Skeletal muscle tissue (tissue), 4 donors: ENCODE data around the gene PDGFRA. TPM values are rescaled to one million over a fixed set of nuclear protein-coding genes. Genes with fewer than 3 reads are reported as not detected.

Experiments used
- H3K27ac ChIP-seq: one replicate; pipeline ENCODE4 v1.7.0; 2013; ENCODE audit warnings: mild to moderate bottlenecking, low read depth, low read length, inconsistent platforms
- H3K27me3 ChIP-seq, 3 donors: one replicate each; pipeline ENCODE4 v1.7.0; 2013; ENCODE audit warnings: low read length in 3 of 3; ENCODE audit not compliant: control insufficient read depth in 3 of 3, insufficient read depth in 3 of 3
- H3K36me3 ChIP-seq, 3 donors: one replicate each; pipeline ENCODE4 v1.7.0; 2013; ENCODE audit warnings: low read length in 3 of 3; ENCODE audit not compliant: control insufficient read depth in 3 of 3, insufficient read depth in 3 of 3
- H3K4me1 ChIP-seq, 3 donors: one replicate each; pipeline ENCODE4 v1.7.0; 2013; ENCODE audit warnings: low read length in 3 of 3, mild to moderate bottlenecking in 3 of 3; ENCODE audit not compliant: control insufficient read depth in 3 of 3, insufficient read depth in 3 of 3
- H3K4me3 ChIP-seq, 3 donors: one replicate each; pipeline ENCODE4 v1.7.0; 2013; ENCODE audit warnings: low read length in 3 of 3
- H3K9ac ChIP-seq, 3 donors: one replicate each; pipeline ENCODE4 v1.7.0; 2013; ENCODE audit warnings: low read length in 3 of 3, mild to moderate bottlenecking in 3 of 3, moderate library complexity in 2 of 3, low read depth in 1 of 3
- H3K9me3 ChIP-seq, 3 donors: one replicate each; pipeline ENCODE4 v1.7.0; 2013; ENCODE audit warnings: low read length in 3 of 3; ENCODE audit not compliant: control insufficient read depth in 3 of 3
- total RNA-seq: library from RNA; depleted of rRNA; stranded (reverse); fragments of >200 nt; gene quantifications from one replicate; pipeline ENCODE4 v1.2.3, GENCODE V29; 2014
- donor health status: Osteomylitis.

Gene PDGFRA
- total RNA-seq, 1 donor from 2014 or later, result 118 TPM

GRCh38 chr4:54209617-54210016 lies 19.5 kb upstream of the PDGFRA start:
- no peaks in the 10 kb centered on the region for H3K36me3 ChIP-seq
- H3K4me1 ChIP-seq, result peaks cover 0 to 3% (median 0%) of the 10 kb centered on the region in 3 donors
- no peaks in the 10 kb centered on the region for H3K27me3 ChIP-seq
- no peak overlapping the region for H3K27ac ChIP-seq
- H3K4me3 ChIP-seq, result no peak overlapping the region
- no peak overlapping the region for H3K9ac ChIP-seq
- H3K9me3 ChIP-seq, result no peaks in the 10 kb centered on the region

GRCh38 chr4:54213001-54213400 lies 16.1 kb upstream of the PDGFRA start:
- Histone ChIP-seq H3K9ac (no peak overlapping the region), H3K27ac (no peak overlapping the region), H3K27me3 (no peaks in the 10 kb centered on the region), H3K4me3 (no peak overlapping the region), H3K9me3 (no peaks in the 10 kb centered on the region), H3K36me3 (no peaks in the 10 kb centered on the region), H3K4me1 (peaks cover 2 to 8% (median 6%) of the 10 kb centered on the region in 3 donors)

- no peaks in the 10 kb centered on the region for H3K36me3 ChIP-seq
- H3K4me3 ChIP-seq, result no peak overlapping the region
- H3K27me3 ChIP-seq, result peaks cover 1 to 4% (median 2%) of the 10 kb centered on the region in 3 donors
- no peak overlapping the region for H3K9ac ChIP-seq
- no peak overlapping the region for H3K27ac ChIP-seq
- no peaks in the 10 kb centered on the region for H3K9me3 ChIP-seq
- H3K4me1 ChIP-seq, result peaks cover 2 to 10% (median 7%) of the 10 kb centered on the region in 3 donors
Observed at GRCh38 chr4:54213761-54214160, 15.3 kb upstream of the PDGFRA start.

GRCh38 chr4:54215379-54216077 lies 13.6 kb upstream of the PDGFRA start:
- Histone ChIP-seq H3K4me3 (no peak overlapping the region), H3K4me1 (peaks cover 2 to 10% (median 7%) of the 10 kb centered on the region in 3 donors), H3K36me3 (no peaks in the 10 kb centered on the region), H3K27me3 (peaks cover 2 to 5% (median 2%) of the 10 kb centered on the region in 3 donors), H3K9ac (no peak overlapping the region), H3K9me3 (no peaks in the 10 kb centered on the region), H3K27ac (no peak overlapping the region)

- Histone ChIP-seq H3K27ac (no peak overlapping the region), H3K9ac (peak overlapping the region in 1 of 3 donors; percentile 51), H3K36me3 (no peaks in the 10 kb centered on the region), H3K27me3 (peaks cover 2 to 8% (median 2%) of the 10 kb centered on the region in 3 donors), H3K4me1 (peaks cover 2 to 10% (median 7%) of the 10 kb centered on the region in 3 donors), H3K9me3 (no peaks in the 10 kb centered on the region), H3K4me3 (peak overlapping the region; percentile 62 to 80 (median 75))
Observed at GRCh38 chr4:54217642-54218495, 11.2 kb upstream of the PDGFRA start.

GRCh38 chr4:54218736-54219135 lies 10.4 kb upstream of the PDGFRA start:
- H3K9me3 ChIP-seq, result no peaks in the 10 kb centered on the region
- no peaks in the 10 kb centered on the region for H3K36me3 ChIP-seq
- peaks cover 2 to 8% (median 5%) of the 10 kb centered on the region in 3 donors for H3K27me3 ChIP-seq
- H3K9ac ChIP-seq, result no peak overlapping the region
- H3K4me3 ChIP-seq, result no peak overlapping the region
- H3K27ac ChIP-seq, result no peak overlapping the region
- H3K4me1 ChIP-seq, result peaks cover 2 to 7% (median 7%) of the 10 kb centered on the region in 3 donors

- Histone ChIP-seq H3K27me3 (peaks cover 60 to 65% (median 60%) of the 10 kb centered on the region in 3 donors), H3K36me3 (no peaks in the 10 kb centered on the region), H3K4me3 (no peak overlapping the region), H3K9me3 (no peaks in the 10 kb centered on the region), H3K27ac (no peak overlapping the region), H3K9ac (peak overlapping the region in 1 of 3 donors; percentile 20), H3K4me1 (peaks cover 19 to 32% (median 21%) of the 10 kb centered on the region in 3 donors)
Observed at GRCh38 chr4:54224996-54225597, 4.0 kb upstream of the PDGFRA start.

GRCh38 chr4:54225598-54226403 lies 3.3 kb upstream of the PDGFRA start:
- peaks cover 24 to 35% (median 26%) of the 10 kb centered on the region in 3 donors for H3K4me1 ChIP-seq
- no peaks in the 10 kb centered on the region for H3K9me3 ChIP-seq
- peak overlapping the region; percentile 64 for H3K27ac ChIP-seq
- peaks cover 67 to 72% (median 67%) of the 10 kb centered on the region in 3 donors for H3K27me3 ChIP-seq
- peak overlapping the region; percentile 46 to 66 (median 59) for H3K4me3 ChIP-seq
- H3K36me3 ChIP-seq, result no peaks in the 10 kb centered on the region
- peak overlapping the region in 1 of 3 donors; percentile 20 for H3K9ac ChIP-seq
